GM12878 (cell line): ENCODE data around the gene EIF4EBP2. TPM values are rescaled to one million over a fixed set of nuclear protein-coding genes. Genes with fewer than 3 reads are reported as not detected.

ENCODE experiments used
- ATAC-seq: fragments of 200-7000 bp; cut with Tn5 transposase; 3 replicates; pipeline ENCODE4 v1.9.1; 2020; ENCODE audit warnings: mild to moderate bottlenecking, moderate library complexity
- BruUV-seq: library from RNA; stranded (reverse); fragments of 400-500 nt; replicated peaks from 2 replicates; lab custom pipeline; 2021; lab: Mats Ljungman, UMichigan
- CTCF ChIA-PET: fragments of 300-600 bp; sonication (Branson Sonifier 250); formaldehyde crosslinking; extraction: SDS; loops from one replicate; lab custom pipeline; 2021; ENCODE audit warnings: inconsistent platforms; lab: Yijun Ruan, JAX
- POLR2A ChIA-PET: fragments of 350-600 bp; formaldehyde crosslinking; extraction: SDS; loops from one replicate; lab custom pipeline; 2021; ENCODE audit warnings: inconsistent platforms; lab: Charles Lee
- RAD21 ChIA-PET: fragments of 300-600 bp; sonication (Branson Sonifier 250); formaldehyde crosslinking; loops from one replicate; lab custom pipeline; 2023; ENCODE audit warnings: antibody characterized with exemption; ENCODE audit not compliant: unreplicated experiment; lab: Charles Lee
- SMC1A ChIA-PET: fragments of 300-600 bp; sonication (Branson Sonifier 250); formaldehyde crosslinking; loops from one replicate; lab custom pipeline; 2023; ENCODE audit not compliant: unreplicated experiment, uncharacterized antibody; lab: Charles Lee
- DNase-seq: peaks from one replicate; pipeline ENCODE4 v3.0.0-alpha.2; 2011; ENCODE audit warnings: low read depth, low spot score
- FAIRE-seq: peaks from 3 replicates; lab custom pipeline; 2011; peaks lifted over from hg19 to GRCh38; lab: Jason Lieb, UNC
- H2AFZ ChIP-seq: 2 replicates; pipeline ENCODE4 v1.6.0; 2011; ENCODE audit warnings: low read depth, low read length, control low read depth; ENCODE audit not compliant: control insufficient read depth
- H3K27ac ChIP-seq: 2 replicates; pipeline ENCODE4 v1.5.1; 2011; ENCODE audit warnings: control low read depth; ENCODE audit not compliant: control insufficient read depth, insufficient read depth
- H3K27me3 ChIP-seq, 2 experiments: replicated peaks in 1 of 2; 2 replicates each; pipeline versions ENCODE4 v1.6.0 to v1.6.1; 2011; ENCODE audit warnings: low read length in 1 of 2; ENCODE audit not compliant: control insufficient read depth in 2 of 2, insufficient read depth in 2 of 2
- H3K36me3 ChIP-seq, 2 experiments: 2 replicates each; pipeline ENCODE4 v1.5.1; 2011; ENCODE audit warnings: low read length in 1 of 2; ENCODE audit not compliant: control insufficient read depth in 2 of 2, insufficient read depth in 2 of 2
- H3K4me1 ChIP-seq: 2 replicates; pipeline ENCODE4 v1.6.1; 2011; ENCODE audit warnings: mild to moderate bottlenecking, low read length, moderate library complexity, mixed read lengths; ENCODE audit not compliant: control insufficient read depth, insufficient read depth
- H3K4me2 ChIP-seq: 2 replicates; pipeline ENCODE4 v1.6.0; 2011; ENCODE audit warnings: control low read depth; ENCODE audit not compliant: control insufficient read depth, insufficient read depth
- H3K4me3 ChIP-seq: fragments of 200-600 bp; sonication (generic); 2 replicates; pipeline ENCODE4 v1.5.1; 2016
- H3K79me2 ChIP-seq: 2 replicates; pipeline ENCODE4 v1.6.0; 2011; ENCODE audit warnings: low read length; ENCODE audit not compliant: control insufficient read depth, insufficient read depth
- H3K9ac ChIP-seq: 2 replicates; pipeline ENCODE4 v1.8.0; 2011; ENCODE audit warnings: low read length, control low read depth, mixed read lengths; ENCODE audit not compliant: control insufficient read depth, insufficient read depth
- H3K9me3 ChIP-seq: replicated peaks from 3 replicates; pipeline ENCODE4 v1.5.1; 2011; ENCODE audit warnings: mild to moderate bottlenecking, low read length; ENCODE audit not compliant: control insufficient read depth, insufficient read depth
- H4K20me1 ChIP-seq: 2 replicates; pipeline ENCODE4 v1.6.0; 2011; ENCODE audit not compliant: control insufficient read depth, insufficient read depth
- ATF3 ChIP-seq: IDR thresholded peaks from 2 replicates; pipeline ENCODE4 v1.6.1; 2011; ENCODE audit warnings: low read depth, mild to moderate bottlenecking, low read length, moderate library complexity, borderline replicate concordance; ENCODE audit errors: extremely low read depth
- BRCA1 ChIP-seq: IDR thresholded peaks from 2 replicates; pipeline ENCODE4 v1.6.1; 2011; ENCODE audit warnings: low read depth, low read length, improper control_type of control experiment
- ELK1 ChIP-seq: IDR thresholded peaks from 2 replicates; pipeline ENCODE4 v1.6.1; 2012; ENCODE audit warnings: low read depth, low read length, improper control_type of control experiment
- IKZF2 ChIP-seq, 2 experiments: fragments of 450-650 bp; IDR thresholded peaks; 2 replicates each; pipeline ENCODE4 v1.6.1; 2017; ENCODE audit warnings: mild to moderate bottlenecking in 2 of 2, moderate library complexity in 2 of 2
- KDM1A ChIP-seq: fragments of 200-600 bp; sonication (generic); IDR thresholded peaks from 2 replicates; pipeline ENCODE4 v1.6.1; 2016; ENCODE audit warnings: borderline replicate concordance
- PAX5 ChIP-seq: IDR thresholded peaks from 2 replicates; pipeline ENCODE4 v1.6.1; 2011; ENCODE audit warnings: low read depth, low read length, borderline replicate concordance
- POU2F2 ChIP-seq: IDR thresholded peaks from 3 replicates; pipeline ENCODE4 v1.6.1; 2011; ENCODE audit warnings: low read depth, mild to moderate bottlenecking, low read length, borderline replicate concordance
- SIX5 ChIP-seq: IDR thresholded peaks from 2 replicates; pipeline ENCODE4 v1.6.1; 2011; ENCODE audit warnings: mild to moderate bottlenecking, low read depth, low read length, moderate library complexity; ENCODE audit not compliant: severe bottlenecking
- USF2 ChIP-seq: IDR thresholded peaks from 2 replicates; pipeline ENCODE4 v1.6.1; 2011; ENCODE audit warnings: low read depth, low read length, improper control_type of control experiment, borderline replicate concordance
- YBX1 ChIP-seq: fragments of 450-650 bp; IDR thresholded peaks from 2 replicates; pipeline ENCODE4 v1.6.1; 2016; ENCODE audit warnings: antibody characterized with exemption
- ZBED1 ChIP-seq: IDR thresholded peaks from 2 replicates; pipeline ENCODE4 v1.6.1; 2016; ENCODE audit warnings: borderline replicate concordance
- ZNF687 ChIP-seq: fragments of 450-650 bp; IDR thresholded peaks from 2 replicates; pipeline ENCODE4 v1.6.1; 2017; ENCODE audit warnings: mild to moderate bottlenecking, moderate library complexity
- WGBS: methylation state at CpG from one replicate; pipeline ENCODE4 v1.1.6; 2016; ENCODE audit warnings: low lambda C conversion rate; ENCODE audit not compliant: insufficient replicate concordance, insufficient coverage; ENCODE audit errors: missing lambda C conversion rate; 5-methylcytosine and 5-hydroxymethylcytosine counted together
- in situ Hi-C: fragments of 300-500 bp; cut with MboI; formaldehyde crosslinking; loops from 9 replicates; pipeline ENCODE4 v1.14.3; 2018; ENCODE audit warnings: mixed read lengths
- intact Hi-C: fragments of 100-400 bp; cut with micrococcal nuclease; formaldehyde crosslinking; loops from one replicate; pipeline ENCODE4 v1.14.2; 2022; ENCODE audit not compliant: unreplicated experiment
- polyA plus RNA-seq, 11 experiments: library from polyadenylated mRNA; depleted of rRNA in 4 of 11; unstranded in 6 of 11; stranded (reverse) in 5 of 11; fragments of >200 nt; fragmentation: Nextera tagmentation in 4 of 11; fragmentation: Illumina TruSeq in 1 of 11; extraction: Ambion mirVana in 4 of 11; extraction: Trizol in 1 of 11; gene quantifications; 1 replicate in 1 of 11; 2 replicates in 10 of 11; pipeline versions ENCODE4 v1.2.1 to v1.2.3, GENCODE V29; 2011 to 2016; ENCODE audit warnings: inconsistent platforms in 2 of 11, missing spikeins in 2 of 11, low read depth in 1 of 11
- total RNA-seq, 4 experiments: library from RNA; depleted of rRNA in 3 of 4; stranded (reverse); fragments of >200 nt in 3 of 4; fragmentation: Illumina TruSeq in 1 of 4; extraction: Trizol in 1 of 4; gene quantifications; 2 replicates each; pipeline versions ENCODE4 v1.2.1 to v1.2.3, GENCODE V29; 2013 to 2021
- TF ChIP-seq, protein P1 (sequence below): fragments of 450-650 bp; IDR thresholded peaks from 2 replicates; pipeline ENCODE4 v1.6.1; 2017; ENCODE audit warnings: antibody characterized with exemption, mild to moderate bottlenecking, moderate library complexity
- TF ChIP-seq, protein P2 (sequence below): IDR thresholded peaks from 2 replicates; pipeline ENCODE4 v1.6.1; 2012; ENCODE audit warnings: low read depth, low read length, improper control_type of control experiment

The EIF4EBP2 gene
- total and polyA plus RNA-seq, 10 of the 15 experiments (the other 5 are each of a cell fraction or from before 2014, with no cell fraction given), result 14.4 to 51.3 (median 28.9) TPM

DNA sequence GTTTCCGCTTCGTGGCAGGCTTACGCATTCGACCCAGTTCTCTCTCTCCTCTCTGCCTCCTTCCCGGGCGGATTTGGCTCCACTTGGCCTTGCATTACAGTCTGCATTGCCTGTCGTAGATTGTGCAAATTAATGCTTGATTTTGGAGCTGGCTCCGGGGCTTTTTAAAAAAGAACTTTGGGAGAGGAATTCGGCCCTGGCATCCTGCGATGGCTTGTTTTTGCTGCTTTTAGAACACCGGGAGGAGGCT lies 767 bp downstream of the EIF4EBP2 start:
- peak overlapping the region; percentile 65; the same call in 1 of the 2 replicates for H2AFZ ChIP-seq
- no peaks in the 10 kb centered on the region for H3K27me3 ChIP-seq
- BruUV-seq, result no TSS peak
- RAD21 ChIA-PET, result interaction anchor here (1.0 to 3.3 kb wide), 7 partner anchors 9 to 183 kb away, joined by 3 to 12 read pairs (median 3); no protein-coding TSS in a partner anchor
- H3K9me3 ChIP-seq, result no peaks in the 10 kb centered on the region
- peaks cover 14% of the 10 kb centered on the region for H3K4me1 ChIP-seq
- POLR2A ChIA-PET, result interaction anchor here (0.8 to 2.0 kb wide), 11 partner anchors 10 to 259 kb away, joined by 3 to 9 read pairs (median 5); partner anchors contain the start of genes LRRC20, SAR1A and TYSND1
- ATAC-seq, result no peak; the same call in 1 of the 3 replicates
- H4K20me1 ChIP-seq, result peaks cover 7% of the 10 kb centered on the region; the same call in 1 of the 2 replicates
- CTCF ChIA-PET, result interaction anchor here (0.5 to 4.0 kb wide), 15 partner anchors 10 to 499 kb away, joined by 3 to 14 read pairs (median 5); partner anchors contain the start of genes SGPL1 and TYSND1
- H3K4me2 ChIP-seq, result peak overlapping the region; percentile 71
- peak overlapping the region; percentile 79 for H3K4me3 ChIP-seq
- H3K36me3 ChIP-seq, result no peaks in the 10 kb centered on the region
- 0% methylated on average over 11 of the region's 11 CpGs for WGBS
- no peak for DNase-seq
- H3K9ac ChIP-seq, result peak overlapping the region; percentile 54
- peaks cover 35% of the 10 kb centered on the region for H3K79me2 ChIP-seq
- peak overlapping the region; percentile 73 for H3K27ac ChIP-seq
- intact Hi-C loops, result no loop called here
- FAIRE-seq, result no peak
- in situ Hi-C loops, result no loop called here
- SMC1A ChIA-PET, result interaction anchor here (1.1 to 3.9 kb wide), 10 partner anchors 8 to 183 kb away, joined by 3 to 20 read pairs (median 4); no protein-coding TSS in a partner anchor
- TF ChIP-seq POU2F2 (no peak), ZNF687 (no peak), IKZF2 (IDR thresholded peaks at IDR 0.05) (no peak), SIX5 (no peak), BRCA1 (no peak), KDM1A (no peak), PAX5 (no peak), USF2 (no peak), YBX1 (no peak), ELK1 (no peak), ATF3 (no peak), ZBED1 (no peak)
- TF ChIP-seq, protein P1, sequence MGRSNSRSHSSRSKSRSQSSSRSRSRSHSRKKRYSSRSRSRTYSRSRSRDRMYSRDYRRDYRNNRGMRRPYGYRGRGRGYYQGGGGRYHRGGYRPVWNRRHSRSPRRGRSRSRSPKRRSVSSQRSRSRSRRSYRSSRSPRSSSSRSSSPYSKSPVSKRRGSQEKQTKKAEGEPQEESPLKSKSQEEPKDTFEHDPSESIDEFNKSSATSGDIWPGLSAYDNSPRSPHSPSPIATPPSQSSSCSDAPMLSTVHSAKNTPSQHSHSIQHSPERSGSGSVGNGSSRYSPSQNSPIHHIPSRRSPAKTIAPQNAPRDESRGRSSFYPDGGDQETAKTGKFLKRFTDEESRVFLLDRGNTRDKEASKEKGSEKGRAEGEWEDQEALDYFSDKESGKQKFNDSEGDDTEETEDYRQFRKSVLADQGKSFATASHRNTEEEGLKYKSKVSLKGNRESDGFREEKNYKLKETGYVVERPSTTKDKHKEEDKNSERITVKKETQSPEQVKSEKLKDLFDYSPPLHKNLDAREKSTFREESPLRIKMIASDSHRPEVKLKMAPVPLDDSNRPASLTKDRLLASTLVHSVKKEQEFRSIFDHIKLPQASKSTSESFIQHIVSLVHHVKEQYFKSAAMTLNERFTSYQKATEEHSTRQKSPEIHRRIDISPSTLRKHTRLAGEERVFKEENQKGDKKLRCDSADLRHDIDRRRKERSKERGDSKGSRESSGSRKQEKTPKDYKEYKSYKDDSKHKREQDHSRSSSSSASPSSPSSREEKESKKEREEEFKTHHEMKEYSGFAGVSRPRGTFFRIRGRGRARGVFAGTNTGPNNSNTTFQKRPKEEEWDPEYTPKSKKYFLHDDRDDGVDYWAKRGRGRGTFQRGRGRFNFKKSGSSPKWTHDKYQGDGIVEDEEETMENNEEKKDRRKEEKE, result no peak
- TF ChIP-seq, protein P2, sequence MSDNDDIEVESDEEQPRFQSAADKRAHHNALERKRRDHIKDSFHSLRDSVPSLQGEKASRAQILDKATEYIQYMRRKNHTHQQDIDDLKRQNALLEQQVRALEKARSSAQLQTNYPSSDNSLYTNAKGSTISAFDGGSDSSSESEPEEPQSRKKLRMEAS, result no peak
